K562 (cell line): ENCODE data around the gene SCN8A. TPM values are rescaled to one million over a fixed set of nuclear protein-coding genes. Genes with fewer than 3 reads are reported as not detected.

Experiments
- ATAC-seq: fragments of 200-7000 bp; cut with Tn5 transposase; 3 replicates; pipeline ENCODE4 v1.9.1; 2020; ENCODE audit warnings: moderate library complexity
- BruUV-seq: library from RNA; stranded (reverse); fragments of 400-500 nt; replicated peaks from 2 replicates; lab custom pipeline; 2021; lab: Mats Ljungman, UMichigan
- CTCF ChIA-PET: fragments of 300-600 bp; formaldehyde crosslinking; extraction: SDS; loops from one replicate; lab custom pipeline; 2021; ENCODE audit warnings: low intra/inter-chr PET ratio; lab: Yijun Ruan, JAX
- POLR2A ChIA-PET: fragments of 300-600, 350-650 bp; sonication (Branson Sonifier 250); formaldehyde crosslinking; extraction: SDS; loops from one replicate; lab custom pipeline; 2021; ENCODE audit warnings: antibody characterized with exemption, inconsistent platforms; lab: Yijun Ruan, JAX
- DNase-seq, 4 experiments: peaks; one replicate each; pipeline versions ENCODE4 v3.0.0 to v3.0.0-alpha.2; 2011 to 2018; ENCODE audit warnings: low spot score in 3 of 4, mixed read lengths in 3 of 4; ENCODE audit errors: extremely low read depth in 1 of 4
- FAIRE-seq: peaks from 2 replicates; lab custom pipeline; 2011; peaks lifted over from hg19 to GRCh38; lab: Jason Lieb, UNC
- H2AFZ ChIP-seq: 2 replicates; pipeline ENCODE4 v1.6.0; 2011; ENCODE audit warnings: low read depth, low read length, control low read depth, inconsistent platforms
- H3K27ac ChIP-seq: fragments of 200-600 bp; 3 replicates; pipeline ENCODE4 v1.8.0; 2011; ENCODE audit warnings: low read depth, mild to moderate bottlenecking, control low read depth, inconsistent platforms, low read length, moderate library complexity, mixed read lengths; ENCODE audit errors: extremely low read depth
- H3K27me3 ChIP-seq, 2 experiments: fragments of 300-600 bp in 1 of 2; 2 replicates in 1 of 2; 3 replicates in 1 of 2; pipeline versions ENCODE4 v1.6.0 to v1.8.0; 2011; ENCODE audit warnings: inconsistent platforms in 2 of 2, low read length in 2 of 2, mild to moderate bottlenecking in 1 of 2, mixed read lengths in 1 of 2, moderate library complexity in 1 of 2; ENCODE audit not compliant: control insufficient read depth in 2 of 2, insufficient read depth in 2 of 2
- H3K36me3 ChIP-seq: fragments of 300-600 bp; 3 replicates; pipeline ENCODE4 v1.8.0; 2011; ENCODE audit warnings: mild to moderate bottlenecking, low read length, inconsistent platforms; ENCODE audit not compliant: control insufficient read depth, insufficient read depth
- H3K4me1 ChIP-seq, 2 experiments: fragments of 200-600 bp in 1 of 2; replicated peaks in 1 of 2; 2 replicates in 1 of 2; 3 replicates in 1 of 2; pipeline versions ENCODE4 v1.5.1 to v1.8.0; 2011; ENCODE audit warnings: inconsistent platforms in 2 of 2, low read length in 2 of 2, mild to moderate bottlenecking in 1 of 2, mixed read lengths in 1 of 2, moderate library complexity in 1 of 2; ENCODE audit not compliant: control insufficient read depth in 2 of 2, insufficient read depth in 2 of 2
- H3K4me2 ChIP-seq: 2 replicates; pipeline ENCODE4 v1.6.1; 2011; ENCODE audit warnings: low read length, control low read depth, inconsistent platforms, mixed read lengths; ENCODE audit not compliant: insufficient read depth
- H3K4me3 ChIP-seq: fragments of 200-600 bp; sonication (generic), shearing (Covaris generic); 2 replicates; pipeline ENCODE4 v1.5.1; 2016; ENCODE audit warnings: control low read depth, inconsistent platforms
- H3K79me2 ChIP-seq: fragments of 200-600 bp; 3 replicates; pipeline ENCODE4 v1.8.0; 2011; ENCODE audit warnings: low read length, inconsistent platforms; ENCODE audit not compliant: control insufficient read depth, insufficient read depth
- H3K9ac ChIP-seq, 2 experiments: 2 replicates each; pipeline versions ENCODE4 v1.6.0 to v1.6.1; 2011; ENCODE audit warnings: low read depth in 2 of 2, low read length in 2 of 2, control low read depth in 1 of 2, inconsistent platforms in 1 of 2, mild to moderate bottlenecking in 1 of 2, mixed read lengths in 1 of 2; ENCODE audit not compliant: insufficient read depth in 1 of 2
- H3K9me1 ChIP-seq: one replicate; pipeline ENCODE4 v1.6.0; 2011; ENCODE audit warnings: inconsistent platforms, mild to moderate bottlenecking, low read length, moderate library complexity; ENCODE audit not compliant: control insufficient read depth, insufficient read depth
- H3K9me3 ChIP-seq: replicated peaks from 2 replicates; pipeline ENCODE4 v1.5.1; 2011; ENCODE audit warnings: low read depth, low read length, inconsistent platforms; ENCODE audit not compliant: control insufficient read depth, insufficient read depth
- H4K20me1 ChIP-seq: replicated peaks from 2 replicates; pipeline ENCODE4 v1.6.1; 2011; ENCODE audit warnings: low read length, inconsistent platforms, mixed read lengths; ENCODE audit not compliant: control insufficient read depth, insufficient read depth
- ARID3B ChIP-seq: fragments of 250-450 bp; sonication (Bioruptor Pico); IDR thresholded peaks from 2 replicates; pipeline ENCODE4 v1.4.0; 2020; ENCODE audit warnings: borderline replicate concordance
- HBP1 ChIP-seq: fragments of 450-650 bp; formaldehyde crosslinking; IDR thresholded peaks from 2 replicates; pipeline ENCODE4 v1.4.0; 2022; ENCODE audit warnings: missing genetic modification characterization
- HIVEP1 ChIP-seq: fragments of 250-450 bp; sonication (Bioruptor Pico); IDR thresholded peaks from 2 replicates; pipeline ENCODE4 v1.4.0; 2020; ENCODE audit warnings: mild to moderate bottlenecking
- PKNOX1 ChIP-seq: fragments of 450-650 bp; IDR thresholded peaks from 2 replicates; pipeline ENCODE4 v1.6.1; 2016
- SNAPC5 ChIP-seq: fragments of 250-450 bp; sonication (Bioruptor Pico); IDR thresholded peaks from 2 replicates; pipeline ENCODE4 v1.8.0; 2021; ENCODE audit warnings: moderate library complexity, mild to moderate bottlenecking, inconsistent platforms
- SRSF3 ChIP-seq: fragments of 200-400 bp; formaldehyde crosslinking; IDR thresholded peaks from 2 replicates; pipeline ENCODE4 v1.6.1; 2016; ENCODE audit warnings: mild to moderate bottlenecking, low read length, moderate library complexity; ENCODE audit not compliant: insufficient read depth
- THRA ChIP-seq: fragments of 450-650 bp; IDR thresholded peaks from 2 replicates; pipeline ENCODE4 v1.6.1; 2017; ENCODE audit warnings: mild to moderate bottlenecking, moderate library complexity
- YY1 ChIP-seq, 3 experiments: IDR thresholded peaks; 2 replicates each; pipeline ENCODE4 v1.6.1; 2011; ENCODE audit warnings: low read length in 2 of 3, mild to moderate bottlenecking in 2 of 3, moderate library complexity in 2 of 3, borderline replicate concordance in 1 of 3, control low read depth in 1 of 3, low read depth in 1 of 3; ENCODE audit not compliant: insufficient read depth in 3 of 3, insufficient replicate concordance in 2 of 3, control insufficient read depth in 1 of 3, insufficient read length in 1 of 3; ENCODE audit errors: extremely low read depth in 1 of 3
- ZFP91 ChIP-seq: sonication (generic); formaldehyde crosslinking; IDR thresholded peaks from 2 replicates; pipeline ENCODE4 v1.8.0; 2022; ENCODE audit warnings: mild to moderate bottlenecking, missing genetic modification reagents
- ZNF398 ChIP-seq: fragments of 250-450 bp; sonication (Bioruptor Pico); IDR thresholded peaks from 2 replicates; pipeline ENCODE4 v1.8.0; 2021; ENCODE audit warnings: moderate library complexity, mild to moderate bottlenecking, inconsistent platforms
- ZNF780A ChIP-seq: fragments of 250-450 bp; sonication (Bioruptor Pico); IDR thresholded peaks from 2 replicates; pipeline ENCODE4 v1.5.0; 2021; ENCODE audit warnings: mild to moderate bottlenecking
- WGBS: fragments of 100-300 bp; shearing (Covaris generic); methylation state at CpG from one replicate; pipeline ENCODE4 v1.1.6; 2016; ENCODE audit warnings: low coverage, mixed read lengths; ENCODE audit not compliant: insufficient coverage; ENCODE audit errors: missing lambda C conversion rate; 5-methylcytosine and 5-hydroxymethylcytosine counted together
- in situ Hi-C: fragments of 300-500 bp; cut with MboI; formaldehyde crosslinking; loops from 4 replicates; pipeline ENCODE4 v1.15.0; 2018; ENCODE audit warnings: inconsistent platforms, mixed read lengths
- intact Hi-C: fragments of 100-400 bp; cut with micrococcal nuclease; formaldehyde crosslinking; loops from 2 replicates; pipeline ENCODE4 v1.14.2; 2022
- polyA plus RNA-seq, 8 experiments: library from polyadenylated mRNA; depleted of rRNA in 4 of 8; stranded (reverse) in 5 of 8; unstranded in 3 of 8; fragments of >200 nt; fragmentation: Nextera tagmentation in 2 of 8; fragmentation: Illumina TruSeq in 1 of 8; extraction: Ambion mirVana in 2 of 8; extraction: Trizol in 1 of 8; gene quantifications; 2 replicates each; pipeline versions ENCODE4 v1.2.1 to v1.2.3, GENCODE V29; 2011 to 2014; ENCODE audit warnings: inconsistent platforms in 1 of 8, missing spikeins in 1 of 8
- total RNA-seq, 7 experiments: library from RNA; depleted of rRNA in 6 of 7; stranded (reverse); fragments of >200 nt in 6 of 7; fragmentation: Illumina TruSeq in 2 of 7; extraction: Trizol in 2 of 7; gene quantifications; 2 replicates each; pipeline versions ENCODE4 v1.2.1 to v1.2.3, GENCODE V29; 2011 to 2021; ENCODE audit warnings: low replicate concordance in 1 of 7

SCN8A gene
- total and polyA plus RNA-seq, 9 of the 15 experiments (the other 6 are each of a cell fraction or from before 2014, with no cell fraction given) = 0.03 to 0.29 (median 0.15) TPM; not detected in 1

GRCh38 chr12:51547606-51548005 is 43.4 kb upstream of the SCN8A start:
- ChIA-PET CTCF (no interaction called here), POLR2A (no interaction called here)
- ATAC-seq (no peak), FAIRE-seq (no peak), DNase-seq (no peak)
- Histone ChIP-seq H4K20me1 (no peaks in the 10 kb centered on the region), H3K27ac (no peak overlapping the region), H3K36me3 (no peaks in the 10 kb centered on the region), H3K9ac (no peak overlapping the region), H2AFZ (no peak overlapping the region), H3K4me3 (no peak overlapping the region), H3K4me1 (no peaks in the 10 kb centered on the region), H3K4me2 (no peak overlapping the region), H3K9me1 (no peaks in the 10 kb centered on the region), H3K27me3 (peaks cover 4 to 5% of the 10 kb centered on the region in 2 experiments; a peak in 2 of 5 replicates), H3K9me3 (no peaks in the 10 kb centered on the region), H3K79me2 (no peaks in the 10 kb centered on the region)
- in situ Hi-C loops (no loop called here), intact Hi-C loops (no loop called here)
- no TSS peak for BruUV-seq
- WGBS = 0% methylated on average over 6 of the region's 6 CpGs
- no peak for TF ChIP-seq SNAPC5
- no peak for TF ChIP-seq HIVEP1 (CRISPR knock-in tag)
- no peak for TF ChIP-seq PKNOX1
- TF ChIP-seq YY1 (IDR thresholded peaks at IDR 0.05; ENCODE audit: borderline replicate concordance in 1 of 3, control insufficient read depth in 1 of 3, extremely low read depth in 1 of 3, insufficient read depth in 3 of 3, insufficient read length in 1 of 3, insufficient replicate concordance in 2 of 3, low read depth in 1 of 3, low read length in 2 of 3) = no peak
- TF ChIP-seq ZNF398 (CRISPR knock-in tag) = no peak
- no peak for TF ChIP-seq THRA
- no peak for TF ChIP-seq HBP1
- no peak for TF ChIP-seq SRSF3
- no peak for TF ChIP-seq ZFP91 (CRISPR knock-in tag)
- TF ChIP-seq ZNF780A = no peak
- no peak for TF ChIP-seq ARID3B (CRISPR knock-in tag)
